SH-SY5Y (cell line): ENCODE results near the gene GLIPR1L1.

Experiments used
- GATA2 ChIP-seq: IDR thresholded peaks from 2 replicates; pipeline ENCODE4 v1.6.1; 2011; ENCODE audit warnings: mild to moderate bottlenecking, low read depth, low read length
- GATA3 ChIP-seq: IDR thresholded peaks from 2 replicates; pipeline ENCODE4 v1.6.1; 2011; ENCODE audit warnings: low read depth, mild to moderate bottlenecking, low read length, moderate library complexity

The GLIPR1L1 gene

GRCh38 chr12:75327642-75328041, 6.8 kb upstream of the GLIPR1L1 start:
- no peak for TF ChIP-seq GATA3
- TF ChIP-seq GATA2 = no peak

GRCh38 chr12:75329918-75330826, 4.3 kb upstream of the GLIPR1L1 start, which contains the start of gene CAPS2:
TSS of gene CAPS2 (minus strand) at chr12:75330324. CDS start at chr12:75326498, 3,826 bp downstream.
- TF ChIP-seq GATA2 (peak; percentile 16; the same call in 1 of the 2 replicates), GATA3 (no peak)

- no peak for TF ChIP-seq GATA3
- no peak for TF ChIP-seq GATA2
These were observed 3.4 kb downstream of the GLIPR1L1 start for GRCh38 chr12:75337905-75338304.

- TF ChIP-seq GATA2 (no peak), GATA3 (no peak)
These were observed 7.4 kb downstream of the GLIPR1L1 start for GRCh38 chr12:75341873-75342272.

- no peak for TF ChIP-seq GATA2
- TF ChIP-seq GATA3 = no peak
These were observed 11.1 kb downstream of the GLIPR1L1 start for GRCh38 chr12:75345531-75345930.

GRCh38 chr12:75349946-75350345, 15.5 kb downstream of the GLIPR1L1 start:
- TF ChIP-seq GATA2 = no peak
- no peak for TF ChIP-seq GATA3

- TF ChIP-seq GATA3 (no peak), GATA2 (no peak)
These were observed 15.9 kb downstream of the GLIPR1L1 start for GRCh38 chr12:75350413-75350812.

GRCh38 chr12:75354011-75354410, 19.5 kb downstream of the GLIPR1L1 start:
- TF ChIP-seq GATA3 = no peak
- TF ChIP-seq GATA2 = no peak

- no peak for TF ChIP-seq GATA2
- no peak for TF ChIP-seq GATA3
These were observed 26.4 kb downstream of the GLIPR1L1 start for GRCh38 chr12:75360920-75361319.

GRCh38 chr12:75361408-75361807, 26.9 kb downstream of the GLIPR1L1 start:
- TF ChIP-seq GATA3 (no peak), GATA2 (no peak)

- no peak for TF ChIP-seq GATA2
- TF ChIP-seq GATA3 = no peak
These were observed 30.4 kb downstream of the GLIPR1L1 start for GRCh38 chr12:75364919-75365318.

- TF ChIP-seq GATA2 = no peak
- TF ChIP-seq GATA3 = no peak
These were observed 32.2 kb downstream of the GLIPR1L1 start for GRCh38 chr12:75366629-75367028.

GRCh38 chr12:75374971-75375370, 40.5 kb downstream of the GLIPR1L1 start:
- TF ChIP-seq GATA2 = no peak

GRCh38 chr12:75378354-75378753, 43.9 kb downstream of the GLIPR1L1 start:
- TF ChIP-seq GATA3 (no peak), GATA2 (no peak)

GRCh38 chr12:75389061-75389460, 54.6 kb downstream of the GLIPR1L1 start:
- no peak for TF ChIP-seq GATA3
- TF ChIP-seq GATA2 = no peak

GRCh38 chr12:75389706-75390105, 55.2 kb downstream of the GLIPR1L1 start:
- TF ChIP-seq GATA2 (no peak), GATA3 (no peak)
